HG03457 (cell line): ENCODE measurements around the gene CALY.
"Not testable (repeated sequence)": the region's sequence is repeated elsewhere in the genome, so short reads cannot be mapped to it uniquely, and the experiment has no call there.

ENCODE experiments used
- ATAC-seq: cut with Tn5 transposase; IDR thresholded peaks from one replicate; pipeline ENCODE4 v1.9.1; 2021; ENCODE audit warnings: moderate number of reproducible peaks; ENCODE audit not compliant: unreplicated experiment

CALY gene

GRCh38 chr10:133332936-133333699 is 3.6 kb downstream of the CALY start:
- ATAC-seq: no peak

- ATAC-seq: peak; percentile 78
These were observed 7.0 kb downstream of the CALY start for GRCh38 chr10:133329491-133330202.

- no peak for ATAC-seq
These were observed 8.0 kb downstream of the CALY start for GRCh38 chr10:133328358-133329343.

DNA sequence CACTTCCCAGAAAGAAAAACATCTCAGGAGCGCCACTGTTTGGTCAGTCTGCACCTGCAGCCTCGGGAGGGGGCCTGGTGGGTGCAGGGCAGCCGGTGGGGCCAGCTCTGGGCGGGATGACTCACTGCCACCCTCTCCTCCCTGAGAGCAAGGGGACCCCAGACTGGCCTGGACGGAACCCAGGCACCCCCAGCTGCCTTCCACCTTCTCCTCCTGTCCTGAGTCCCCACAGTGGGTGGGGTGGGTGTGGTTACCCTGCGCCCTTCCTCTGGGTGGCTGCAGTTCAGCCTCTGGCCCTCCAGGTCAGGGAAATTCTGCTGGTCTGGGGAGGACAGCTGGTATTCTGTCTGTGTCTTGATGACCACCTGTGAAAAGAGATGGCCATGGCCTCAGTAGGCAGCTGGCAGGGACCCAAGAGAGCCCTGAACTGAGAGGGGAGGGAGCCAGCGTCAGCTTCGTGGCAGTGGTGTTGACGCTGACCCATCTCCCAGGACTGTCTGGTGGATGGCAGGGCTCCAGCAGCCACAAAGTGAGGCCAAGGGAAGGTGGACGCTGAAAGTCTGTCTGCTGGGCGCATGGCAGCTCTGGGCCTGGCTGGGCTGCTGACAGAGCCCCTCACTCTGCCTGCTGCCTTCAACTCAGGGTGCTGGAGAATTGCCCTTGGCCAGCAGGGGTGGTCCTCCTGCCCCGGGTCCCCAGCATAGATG is 8.9 kb downstream of the CALY start:
- ATAC-seq: no peak

DNA sequence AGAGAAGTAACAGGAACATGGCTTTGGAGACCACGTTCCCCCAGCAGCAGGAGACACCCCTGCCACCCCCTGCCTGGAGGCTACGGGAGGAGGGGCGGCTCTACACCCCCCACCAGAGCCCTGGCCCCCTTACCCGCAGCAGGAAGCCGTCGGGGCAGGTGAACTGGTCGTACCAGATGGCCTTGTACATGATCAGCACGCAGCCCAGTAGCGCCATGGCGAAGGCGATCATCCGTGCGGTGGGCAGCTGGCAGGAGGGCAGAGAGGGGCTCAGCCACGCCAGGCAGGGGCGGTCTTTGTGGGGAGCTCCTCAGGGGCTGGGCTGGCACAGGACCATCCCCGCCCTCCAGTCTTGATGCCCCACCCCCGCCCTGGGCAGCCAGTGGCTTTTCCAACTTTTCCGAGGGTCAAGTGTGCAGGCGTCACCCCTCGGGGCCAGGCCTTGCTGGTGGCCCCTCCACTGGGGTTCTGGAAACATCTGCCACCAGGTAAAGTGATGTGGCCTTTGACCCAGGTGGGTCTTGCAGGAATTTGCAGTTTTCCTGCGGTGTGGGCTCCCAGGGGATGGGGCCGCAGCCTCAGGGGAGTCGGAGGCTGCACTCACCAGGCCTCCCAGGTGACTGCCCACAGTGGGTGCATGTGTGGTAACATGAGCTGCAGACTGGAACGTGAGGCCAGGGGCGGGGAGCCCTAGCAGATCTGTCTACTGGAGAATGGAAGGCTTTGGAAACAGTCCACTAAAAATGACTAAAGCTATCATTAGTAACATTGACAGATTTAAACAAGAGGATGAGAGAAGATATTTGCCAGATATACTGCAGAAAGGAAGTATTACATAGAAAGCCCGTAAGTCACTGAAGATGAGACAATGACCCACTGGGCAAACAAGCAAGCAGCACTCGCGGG is 9.7 kb downstream of the CALY start:
- no peak for ATAC-seq

DNA sequence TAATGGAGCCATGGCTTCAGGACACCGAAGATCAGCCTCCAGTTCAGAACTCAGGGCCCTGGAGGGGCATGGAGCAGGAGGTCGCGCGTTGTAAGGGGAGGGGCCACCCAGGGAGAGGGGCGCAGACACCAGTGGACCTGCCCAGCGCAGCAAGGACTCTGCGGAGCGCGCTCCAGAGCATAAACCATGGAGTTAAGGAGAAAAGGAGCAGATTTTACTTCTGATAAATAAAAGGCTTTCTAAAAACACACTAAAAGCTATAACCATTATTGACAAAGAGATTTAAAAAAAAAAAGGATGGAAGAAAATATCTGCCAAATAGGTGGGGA is 10.5 kb downstream of the CALY start:
- ATAC-seq: no peak

GRCh38 chr10:133325440-133326222 is 11.1 kb downstream of the CALY start:
- ATAC-seq: no peak

- ATAC-seq: no peak
These were observed 11.8 kb downstream of the CALY start for GRCh38 chr10:133324857-133325260.

DNA sequence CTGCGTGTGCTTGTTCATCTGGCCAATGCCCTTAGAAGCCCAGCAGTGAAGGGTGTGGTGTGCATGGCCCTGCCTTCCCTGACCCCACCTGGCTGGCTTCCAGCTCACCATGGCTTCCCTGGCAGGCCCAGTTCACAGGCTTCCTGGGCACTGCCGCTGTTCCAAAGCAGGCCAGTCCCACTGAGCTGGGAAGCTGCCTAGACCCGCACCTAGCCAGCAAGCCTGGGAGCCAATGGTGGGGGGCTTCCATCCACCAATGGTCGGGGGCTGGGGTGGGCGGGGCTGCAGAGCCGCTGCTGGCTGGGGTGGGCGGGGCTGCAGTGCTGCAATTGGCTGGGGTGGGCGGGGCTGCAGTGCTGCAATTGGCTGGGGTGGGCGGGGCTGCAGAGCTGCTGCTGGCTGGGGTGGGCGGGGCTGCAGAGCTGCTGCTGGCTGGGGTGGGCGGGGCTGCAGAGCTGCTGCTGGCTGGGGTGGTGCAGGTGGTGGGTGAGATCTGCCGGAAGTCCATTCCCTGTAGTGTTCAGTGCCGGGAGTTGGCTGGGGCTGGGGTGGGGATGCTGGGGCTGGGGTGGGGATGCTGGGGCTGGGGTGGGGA is 12.4 kb downstream of the CALY start:
- no peak for ATAC-seq

- not testable (repeated sequence) for ATAC-seq
These were observed 14.5 kb downstream of the CALY start for GRCh38 chr10:133322064-133322709.

DNA sequence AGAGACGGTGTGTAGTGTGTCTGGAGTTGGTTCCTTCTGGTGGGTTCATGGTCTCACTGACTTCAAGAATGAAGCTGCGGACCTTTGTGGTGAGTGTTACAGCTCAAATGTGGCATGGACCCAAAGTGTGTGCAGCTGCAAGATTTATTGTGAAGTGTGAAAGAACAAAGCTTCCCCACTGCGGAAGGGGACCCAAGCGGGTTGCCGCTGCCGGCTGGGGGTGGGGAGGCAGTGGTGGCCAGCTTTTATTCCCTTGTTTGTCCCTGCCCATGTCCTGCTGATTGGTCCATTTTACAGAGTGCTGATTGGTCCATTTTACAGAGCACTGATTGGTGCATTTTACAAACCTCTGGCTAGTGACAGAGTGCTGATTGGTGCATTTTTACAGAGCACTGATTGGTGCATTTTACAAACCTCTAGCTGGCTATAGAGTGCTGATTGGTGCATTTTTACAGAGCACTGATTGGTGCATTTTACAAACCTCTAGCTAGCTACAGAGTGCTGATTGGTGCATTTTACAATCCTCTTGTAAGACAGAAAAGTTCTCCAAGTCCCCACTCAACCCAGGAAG is 15.8 kb downstream of the CALY start:
- not testable (repeated sequence) for ATAC-seq

DNA sequence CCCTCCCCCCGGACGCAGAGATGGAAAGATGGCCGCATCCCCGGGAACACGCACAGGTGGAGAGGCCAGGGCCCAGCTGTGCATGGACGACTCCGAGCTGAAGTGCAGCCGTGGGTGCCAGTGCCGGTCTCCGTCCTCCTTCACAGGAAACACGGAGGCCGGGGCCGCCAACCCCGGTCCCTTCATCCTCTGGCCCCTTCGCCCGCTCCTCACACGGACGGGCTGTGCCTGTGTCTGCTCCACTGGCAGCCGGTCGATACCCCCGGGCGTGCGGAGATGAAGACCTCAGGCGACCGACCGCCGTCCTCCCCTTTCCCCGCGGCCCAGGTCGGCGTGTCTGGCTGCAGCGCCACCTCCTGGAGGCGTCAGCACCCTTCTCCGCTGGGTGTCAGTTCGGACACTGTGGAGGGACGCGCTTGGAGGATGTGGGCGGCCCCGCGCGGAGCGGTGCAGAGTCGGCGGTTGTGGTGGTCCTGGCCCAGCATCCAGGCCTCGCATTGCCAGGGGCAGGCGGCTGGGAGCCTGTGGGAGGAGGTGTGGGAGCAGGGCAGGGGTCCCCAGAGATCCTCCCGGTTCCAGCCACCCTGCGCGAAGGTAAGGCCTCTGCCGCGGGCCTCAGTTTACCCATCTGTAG is 18.1 kb downstream of the CALY start:
- peak; percentile 61 for ATAC-seq

GRCh38 chr10:133316732-133317131 is 20.0 kb downstream of the CALY start:
- ATAC-seq: no peak

DNA sequence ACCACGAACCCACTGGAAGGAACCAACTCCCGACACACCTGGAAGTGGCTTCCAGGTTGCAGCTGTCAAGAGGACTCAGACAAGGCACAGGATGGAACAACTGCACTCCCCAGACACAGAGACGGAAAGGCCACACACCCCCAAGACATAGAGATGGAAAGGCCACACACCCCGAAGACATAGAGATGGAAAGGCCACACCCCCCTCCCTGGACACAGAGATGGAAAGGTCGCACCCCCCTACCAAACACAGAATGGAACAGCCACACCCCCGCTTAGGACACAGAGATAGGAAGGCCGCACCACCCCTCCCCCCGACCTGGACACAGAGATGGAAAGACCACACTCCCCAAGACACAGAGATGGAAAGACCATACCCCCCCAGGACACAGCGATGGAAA is 20.4 kb downstream of the CALY start:
- ATAC-seq: no peak

- ATAC-seq: no peak
These were observed 20.8 kb downstream of the CALY start for GRCh38 chr10:133315847-133316246.

DNA sequence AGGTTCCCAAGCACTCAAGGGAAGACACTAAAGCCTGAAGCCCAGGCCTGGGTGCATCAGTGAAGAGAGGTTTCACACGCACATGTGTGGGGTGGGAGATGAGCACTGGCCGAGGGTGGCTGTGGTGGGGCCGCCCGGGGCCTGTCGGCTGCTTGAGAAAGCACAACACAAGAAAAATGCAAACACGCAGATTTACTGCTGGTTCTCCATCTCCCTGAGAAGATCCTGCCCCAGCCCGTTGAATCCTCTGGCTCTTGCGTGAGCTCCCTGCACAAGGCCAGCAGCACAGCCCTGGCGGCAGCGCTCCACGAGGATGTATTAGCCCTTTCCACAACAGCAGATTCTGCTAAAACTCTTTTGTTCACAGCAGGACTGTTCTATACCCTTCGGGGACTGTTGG is 21.8 kb downstream of the CALY start:
- no peak for ATAC-seq

GRCh38 chr10:133313192-133313591 is 23.5 kb downstream of the CALY start:
- ATAC-seq: no peak
